HG02870 (cell line): ENCODE measurements around the gene ERCC1.

ENCODE experiments used
- ATAC-seq: cut with Tn5 transposase; IDR thresholded peaks from one replicate; pipeline ENCODE4 v1.9.1; 2021; ENCODE audit warnings: mild to moderate bottlenecking, moderate library complexity; ENCODE audit not compliant: unreplicated experiment

Gene ERCC1

GRCh38 chr19:45370410-45371204, 53.1 kb downstream of the ERCC1 start, which contains the start of gene ERCC2:
ERCC2 (minus strand) TSS chr19:45370573; CDS start chr19:45370540, 33 bp downstream.
- peak; percentile 93 for ATAC-seq

DNA sequence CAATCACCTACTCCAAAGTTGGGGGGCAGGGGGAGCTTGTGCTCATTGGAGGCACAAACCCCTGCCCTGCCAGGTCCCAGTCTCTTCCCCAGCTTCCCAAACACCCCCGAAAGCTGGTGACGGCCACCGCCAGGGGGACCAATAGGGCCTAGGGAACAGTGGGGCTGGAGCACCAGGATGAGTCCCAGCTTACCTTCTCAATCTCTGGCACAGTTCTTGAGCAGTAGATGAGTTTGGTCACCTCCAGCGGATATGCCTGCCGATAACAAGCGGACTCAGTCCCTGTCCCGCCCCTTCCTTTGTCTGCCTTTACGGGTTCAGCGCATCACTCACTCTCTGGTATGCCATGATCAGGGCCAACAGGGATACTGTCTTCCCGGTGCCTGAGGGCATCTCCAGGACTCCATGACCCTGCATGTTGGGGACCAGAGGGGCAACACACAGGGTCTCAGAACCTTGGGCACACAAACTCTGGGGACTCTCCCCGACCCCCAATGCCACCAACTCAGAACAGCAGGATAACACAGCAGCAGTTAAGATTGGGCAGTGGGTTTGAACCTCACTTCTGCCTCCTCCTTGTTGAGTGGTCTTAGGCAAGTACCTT, 54.9 kb downstream of the ERCC1 start:
- no peak for ATAC-seq

DNA sequence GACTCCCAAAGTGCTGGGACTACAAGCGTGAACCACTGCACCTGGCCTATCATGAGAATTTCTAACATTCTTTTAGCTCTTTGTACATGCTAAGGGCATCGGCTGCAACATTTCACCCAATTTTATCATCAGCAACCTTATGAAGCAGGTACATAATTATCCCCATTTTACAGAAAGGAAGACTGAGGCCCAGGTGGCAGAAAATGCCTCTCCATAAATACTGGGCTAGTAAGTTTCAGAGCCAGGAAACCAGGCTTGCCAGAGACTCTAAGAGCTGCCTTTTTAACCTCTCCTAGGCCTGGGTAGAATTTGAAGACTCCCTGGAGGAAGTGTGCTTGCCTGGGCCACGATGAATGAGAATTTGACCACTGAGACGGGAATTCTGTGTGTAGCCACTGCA, 55.6 kb downstream of the ERCC1 start:
- ATAC-seq = no peak

DNA sequence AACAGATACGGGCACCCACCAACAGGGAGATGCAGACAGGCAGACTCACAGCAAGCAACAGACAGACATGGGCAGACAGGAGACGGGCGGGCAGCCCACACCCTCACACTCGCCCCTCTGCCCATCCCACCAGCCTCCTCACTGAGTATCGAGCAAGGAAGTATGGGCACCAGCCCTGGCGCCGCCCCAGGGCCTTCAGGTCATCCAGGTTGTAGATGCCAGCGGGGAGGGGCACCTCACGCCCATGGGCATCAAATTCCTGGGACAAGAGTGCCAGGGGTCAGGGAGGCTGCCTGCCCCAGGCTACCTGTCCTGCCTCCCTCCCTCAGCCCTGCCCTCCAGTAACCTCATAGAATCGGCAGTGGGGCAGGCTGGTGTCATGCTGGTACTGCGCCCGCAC, 59.0 kb downstream of the ERCC1 start:
- no peak for ATAC-seq

- ATAC-seq = no peak
Measured at GRCh38 chr19:45363861-45364459, 59.8 kb downstream of the ERCC1 start.

- no peak for ATAC-seq
Measured at GRCh38 chr19:45362291-45362690, 61.4 kb downstream of the ERCC1 start.

DNA sequence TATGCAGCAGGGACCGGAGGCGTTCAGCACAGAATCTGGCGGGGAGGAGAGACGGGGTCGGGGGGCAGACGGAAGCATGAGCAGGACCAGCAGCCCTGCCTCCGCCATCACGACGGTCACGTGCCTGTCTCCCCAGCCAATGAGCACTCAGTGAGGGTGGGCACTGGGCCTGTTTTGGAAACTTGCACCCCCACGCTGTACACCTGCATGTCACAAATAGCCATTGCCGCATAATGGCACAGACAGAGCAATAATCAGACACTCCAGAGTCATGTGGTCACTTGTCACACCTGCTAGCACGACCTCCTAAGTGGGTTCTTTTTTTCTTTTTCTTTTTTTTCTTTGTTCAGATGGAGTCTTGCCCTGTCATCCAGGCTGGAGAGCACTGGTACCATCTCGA, 62.1 kb downstream of the ERCC1 start:
- ATAC-seq = no peak

DNA sequence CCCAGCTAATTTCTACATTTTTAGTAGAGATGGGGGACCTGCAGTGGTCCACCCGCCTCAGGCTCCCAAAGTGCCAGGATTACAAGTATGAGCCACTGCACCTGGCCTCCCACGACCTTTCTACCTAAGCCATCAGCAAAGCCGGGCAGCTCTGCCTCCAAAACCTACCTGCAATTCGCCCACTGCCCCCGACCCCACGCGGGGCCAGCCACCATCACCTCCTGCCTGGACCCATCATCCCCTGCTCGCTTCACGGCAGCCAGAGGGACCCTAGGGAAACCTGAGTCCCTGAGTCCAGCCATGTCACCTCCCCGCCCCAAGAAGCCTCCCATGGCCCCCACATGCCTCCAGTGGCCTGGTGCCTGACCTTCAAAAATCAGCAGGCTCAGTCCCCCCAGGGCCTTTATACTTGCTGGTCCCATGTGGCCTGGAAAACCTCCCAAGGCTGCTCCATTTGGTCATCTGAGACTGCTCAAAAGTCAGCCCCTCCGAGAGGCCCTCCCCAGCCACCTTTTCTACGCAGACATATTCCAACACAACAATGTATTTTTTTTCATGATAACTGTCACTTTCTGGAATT, 65.4 kb downstream of the ERCC1 start:
- ATAC-seq = no peak

- no peak for ATAC-seq
Measured at GRCh38 chr19:45357445-45357783, 66.3 kb downstream of the ERCC1 start.
